MM.1S (cell line): Measurements from ENCODE around the gene H6PD.

ENCODE experiments used
- EZH2phosphoT487 ChIP-seq: fragments of 300-600 bp; sonication (generic); IDR thresholded peaks from 2 replicates; pipeline ENCODE4 v1.6.1; 2018; ENCODE audit warnings: antibody characterized with exemption, low read length
- TF ChIP-seq, protein P1 (sequence below): fragments of 300-600 bp; sonication (generic); IDR thresholded peaks from 2 replicates; pipeline ENCODE4 v1.5.1; 2016; ENCODE audit warnings: antibody characterized with exemption, low read length, mixed read lengths

DNA sequence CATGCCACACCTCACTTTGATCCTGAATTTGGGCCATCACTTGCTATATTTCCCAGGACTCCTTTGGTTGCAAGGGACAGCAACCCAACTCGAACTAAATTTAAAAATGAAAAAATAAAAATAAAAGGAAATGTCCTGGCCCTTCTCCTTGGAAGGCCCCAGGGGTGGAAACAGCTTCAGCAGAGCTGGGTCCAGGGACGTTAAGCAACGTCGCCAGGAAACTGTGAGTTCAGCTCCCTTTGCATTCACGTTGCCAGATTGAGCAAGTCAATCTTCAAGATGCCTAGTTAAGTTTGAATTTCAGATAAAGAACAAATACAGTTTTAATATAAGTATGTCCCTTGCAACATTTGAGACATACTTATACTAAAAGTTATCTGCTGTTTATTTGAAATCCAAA, 43.5 kb downstream of the H6PD start:
- TF ChIP-seq, protein P1, sequence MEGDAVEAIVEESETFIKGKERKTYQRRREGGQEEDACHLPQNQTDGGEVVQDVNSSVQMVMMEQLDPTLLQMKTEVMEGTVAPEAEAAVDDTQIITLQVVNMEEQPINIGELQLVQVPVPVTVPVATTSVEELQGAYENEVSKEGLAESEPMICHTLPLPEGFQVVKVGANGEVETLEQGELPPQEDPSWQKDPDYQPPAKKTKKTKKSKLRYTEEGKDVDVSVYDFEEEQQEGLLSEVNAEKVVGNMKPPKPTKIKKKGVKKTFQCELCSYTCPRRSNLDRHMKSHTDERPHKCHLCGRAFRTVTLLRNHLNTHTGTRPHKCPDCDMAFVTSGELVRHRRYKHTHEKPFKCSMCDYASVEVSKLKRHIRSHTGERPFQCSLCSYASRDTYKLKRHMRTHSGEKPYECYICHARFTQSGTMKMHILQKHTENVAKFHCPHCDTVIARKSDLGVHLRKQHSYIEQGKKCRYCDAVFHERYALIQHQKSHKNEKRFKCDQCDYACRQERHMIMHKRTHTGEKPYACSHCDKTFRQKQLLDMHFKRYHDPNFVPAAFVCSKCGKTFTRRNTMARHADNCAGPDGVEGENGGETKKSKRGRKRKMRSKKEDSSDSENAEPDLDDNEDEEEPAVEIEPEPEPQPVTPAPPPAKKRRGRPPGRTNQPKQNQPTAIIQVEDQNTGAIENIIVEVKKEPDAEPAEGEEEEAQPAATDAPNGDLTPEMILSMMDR = no peak
- TF ChIP-seq EZH2phosphoT487 = no peak
